ENCODE data around the gene KHSRP.

KHSRP gene, protein sequence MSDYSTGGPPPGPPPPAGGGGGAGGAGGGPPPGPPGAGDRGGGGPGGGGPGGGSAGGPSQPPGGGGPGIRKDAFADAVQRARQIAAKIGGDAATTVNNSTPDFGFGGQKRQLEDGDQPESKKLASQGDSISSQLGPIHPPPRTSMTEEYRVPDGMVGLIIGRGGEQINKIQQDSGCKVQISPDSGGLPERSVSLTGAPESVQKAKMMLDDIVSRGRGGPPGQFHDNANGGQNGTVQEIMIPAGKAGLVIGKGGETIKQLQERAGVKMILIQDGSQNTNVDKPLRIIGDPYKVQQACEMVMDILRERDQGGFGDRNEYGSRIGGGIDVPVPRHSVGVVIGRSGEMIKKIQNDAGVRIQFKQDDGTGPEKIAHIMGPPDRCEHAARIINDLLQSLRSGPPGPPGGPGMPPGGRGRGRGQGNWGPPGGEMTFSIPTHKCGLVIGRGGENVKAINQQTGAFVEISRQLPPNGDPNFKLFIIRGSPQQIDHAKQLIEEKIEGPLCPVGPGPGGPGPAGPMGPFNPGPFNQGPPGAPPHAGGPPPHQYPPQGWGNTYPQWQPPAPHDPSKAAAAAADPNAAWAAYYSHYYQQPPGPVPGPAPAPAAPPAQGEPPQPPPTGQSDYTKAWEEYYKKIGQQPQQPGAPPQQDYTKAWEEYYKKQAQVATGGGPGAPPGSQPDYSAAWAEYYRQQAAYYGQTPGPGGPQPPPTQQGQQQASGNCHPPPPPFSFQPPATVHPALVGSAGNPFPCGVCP

DNA sequence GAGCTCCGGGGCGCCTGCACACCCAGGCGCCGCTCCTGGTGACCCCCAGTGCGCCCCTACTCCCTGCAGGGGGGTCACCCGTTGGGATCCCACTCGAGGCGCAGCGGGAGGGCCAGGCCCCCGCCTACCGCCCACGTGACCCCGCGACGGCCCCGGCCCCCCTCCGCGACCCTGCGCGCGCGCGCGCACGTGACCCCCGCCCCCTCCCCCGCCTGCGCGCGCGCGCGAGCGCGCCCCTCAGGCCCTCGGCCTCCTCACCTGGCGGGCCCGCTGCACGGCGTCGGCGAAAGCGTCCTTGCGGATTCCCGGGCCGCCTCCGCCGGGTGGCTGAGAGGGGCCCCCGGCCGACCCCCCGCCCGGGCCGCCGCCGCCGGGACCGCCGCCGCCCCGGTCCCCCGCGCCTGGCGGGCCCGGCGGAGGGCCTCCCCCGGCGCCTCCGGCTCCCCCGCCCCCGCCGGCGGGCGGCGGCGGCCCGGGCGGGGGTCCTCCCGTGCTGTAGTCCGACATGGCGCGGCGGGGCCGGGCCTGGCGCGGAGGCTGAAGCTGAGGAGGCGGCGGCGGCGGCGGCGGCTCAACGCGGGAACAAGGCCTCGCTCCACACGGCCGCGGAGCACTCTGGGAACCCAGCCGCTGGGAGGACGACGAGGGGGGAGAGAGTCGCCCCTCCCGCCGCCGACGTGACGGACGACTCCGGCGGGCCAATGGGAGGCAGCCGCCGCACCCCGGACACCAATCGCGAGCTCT, at the start of gene KHSRP:
Gene KHSRP, minus strand, starts transcription at position 617 of the 744 bp plus-strand sequence. Its CDS starts 110 bp downstream, at position 507.
- DNase-seq (ENCODE audit: low read depth) = no peak

GRCh38 chr19:6473647-6474046, 49.0 kb upstream of the KHSRP start:
- DNase-seq (ENCODE audit: low read depth) = no peak

DNA sequence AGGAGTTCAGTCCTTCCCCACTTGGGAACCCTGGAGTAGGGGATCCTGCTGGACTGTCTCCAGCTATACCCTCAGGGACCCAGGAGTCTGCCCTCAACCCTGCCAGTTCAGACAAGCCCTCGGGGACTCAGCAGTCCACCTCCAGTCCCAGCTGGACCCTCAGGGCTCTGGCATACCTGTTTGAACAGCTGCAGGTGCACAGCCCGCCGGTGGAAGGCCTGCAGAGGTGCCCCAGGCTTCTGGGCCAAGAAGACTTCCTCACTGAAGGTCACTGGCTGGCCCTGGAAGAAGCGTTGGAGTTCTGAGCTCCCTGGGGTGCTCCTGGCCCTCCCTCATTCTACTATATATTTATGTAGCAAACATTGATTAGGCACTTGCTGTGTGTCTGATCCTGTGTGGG, 48.1 kb upstream of the KHSRP start:
- no peak for DNase-seq (ENCODE audit: low read depth)

DNA sequence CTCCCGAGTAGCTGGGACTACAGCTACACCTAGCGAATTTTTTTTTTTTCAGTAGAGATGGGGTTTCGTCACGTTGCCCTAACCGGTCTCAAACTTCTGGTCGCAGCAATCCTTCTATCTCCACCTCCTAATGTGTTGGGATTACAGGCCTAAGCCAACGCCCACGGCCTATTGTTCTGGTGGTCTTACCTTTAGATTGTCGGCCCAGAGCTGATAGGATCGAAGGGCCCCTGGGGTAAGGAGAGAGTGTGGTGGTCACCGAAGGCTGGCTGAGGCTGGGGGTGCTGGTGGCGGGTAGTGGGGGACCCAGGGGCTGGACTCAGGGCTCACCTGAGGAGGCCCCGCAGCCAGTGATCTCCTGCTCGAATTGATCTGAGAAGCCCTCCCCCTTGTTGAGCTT, 46.5 kb upstream of the KHSRP start:
- no peak for DNase-seq (ENCODE audit: low read depth)

- DNase-seq (ENCODE audit: low read depth) = no peak
These were observed 45.6 kb upstream of the KHSRP start for GRCh38 chr19:6470173-6470572.

DNA sequence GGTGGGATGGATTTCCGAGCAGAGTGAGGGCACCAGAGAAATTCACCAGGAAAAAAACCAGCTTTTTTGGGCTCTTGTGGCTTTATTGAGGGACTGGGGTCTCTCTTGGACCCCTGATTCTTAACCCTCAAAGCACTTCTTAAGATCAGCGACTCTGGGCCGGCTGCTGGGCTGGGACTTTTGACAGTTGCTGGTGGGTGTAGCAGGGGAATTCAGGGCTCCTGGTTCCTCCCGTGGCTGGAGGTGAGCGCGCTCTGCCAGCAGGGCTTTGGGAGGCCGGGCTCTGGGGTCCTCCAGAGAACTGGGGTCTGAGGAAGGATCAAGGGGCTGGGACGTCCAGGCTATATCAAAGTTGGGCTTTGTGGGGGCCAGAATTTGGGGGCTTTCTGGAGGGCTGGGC, 42.8 kb upstream of the KHSRP start:
- DNase-seq (ENCODE audit: low read depth) = no peak

DNA sequence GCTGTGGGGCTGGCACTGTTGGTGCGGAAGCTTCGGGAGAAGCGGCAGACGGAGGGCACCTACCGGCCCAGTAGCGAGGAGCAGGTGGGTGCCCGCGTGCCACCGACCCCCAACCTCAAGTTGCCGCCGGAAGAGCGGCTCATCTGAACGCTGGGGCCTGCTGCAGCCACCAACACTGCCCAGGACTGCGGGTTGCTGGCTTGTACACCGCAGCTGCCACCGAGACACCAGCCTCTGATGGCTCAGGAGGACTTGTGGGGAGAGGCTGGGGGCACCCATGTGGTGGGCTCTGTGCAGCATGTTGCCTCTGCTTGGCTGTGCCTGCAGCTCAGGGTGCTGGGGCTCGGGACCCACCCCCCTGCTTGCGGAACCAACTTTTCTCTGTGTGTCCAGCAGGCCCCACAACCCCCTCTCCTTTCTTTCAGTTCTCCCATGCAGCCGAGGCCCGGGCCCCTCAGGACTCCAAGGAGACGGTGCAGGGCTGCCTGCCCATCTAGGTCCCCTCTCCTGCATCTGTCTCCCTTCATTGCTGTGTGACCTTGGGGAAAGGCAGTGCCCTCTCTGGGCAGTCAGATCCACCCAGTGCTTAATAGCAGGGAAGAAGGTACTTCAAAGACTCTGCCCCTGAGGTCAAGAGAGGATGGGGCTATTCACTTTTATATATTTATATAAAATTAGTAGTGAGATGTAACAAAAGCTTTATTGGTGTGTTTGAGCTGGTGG, 42.1 kb upstream of the KHSRP start:
- DNase-seq (ENCODE audit: low read depth) = no peak

GRCh38 chr19:6465663-6466062, 41.1 kb upstream of the KHSRP start:
- DNase-seq (ENCODE audit: low read depth) = no peak

- no peak for DNase-seq (ENCODE audit: low read depth)
These were observed 40.4 kb upstream of the KHSRP start for GRCh38 chr19:6465006-6465405.

GRCh38 chr19:6464070-6464873, 39.7 kb upstream of the KHSRP start, which contains the start of gene CRB3:
Gene CRB3, plus strand, starts transcription at chr19:6464271. Its CDS starts 431 bp downstream, at chr19:6464702.
- DNase-seq (ENCODE audit: low read depth) = no peak

- DNase-seq (ENCODE audit: low read depth) = peak; percentile 99
These were observed 35.7 kb upstream of the KHSRP start for GRCh38 chr19:6460099-6460884.

GRCh38 chr19:6459262-6460098, 34.9 kb upstream of the KHSRP start, which contains the start of gene SLC25A23:
Gene SLC25A23, minus strand, starts transcription at chr19:6459792. Its CDS starts 164 bp downstream, at chr19:6459628.
- peak; percentile 66 for DNase-seq (ENCODE audit: low read depth)

GRCh38 chr19:6458695-6459261, 34.2 kb upstream of the KHSRP start:
- no peak for DNase-seq (ENCODE audit: low read depth)

GRCh38 chr19:6457958-6458694, 33.5 kb upstream of the KHSRP start:
- DNase-seq (ENCODE audit: low read depth) = peak; percentile 14

DNA sequence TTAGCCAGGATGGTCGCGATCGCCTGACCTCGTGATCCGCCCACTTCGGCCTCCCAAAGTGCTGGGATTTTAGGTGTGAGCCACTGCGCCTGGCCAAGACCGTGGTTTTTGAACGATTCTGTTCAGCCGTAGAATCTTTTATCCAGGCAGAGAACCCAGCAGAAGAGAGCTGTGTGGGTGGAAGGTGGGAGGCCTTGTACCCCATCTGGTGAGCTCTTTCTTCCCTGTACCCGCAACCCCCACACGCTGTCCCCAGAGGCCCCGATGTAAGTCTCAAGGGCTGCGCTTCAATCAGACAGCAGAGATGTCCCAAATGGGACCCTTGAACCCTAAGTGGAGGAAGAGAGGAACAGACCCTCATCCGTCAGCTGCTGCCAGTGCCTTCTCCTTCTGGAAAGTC, 31.3 kb upstream of the KHSRP start:
- DNase-seq (ENCODE audit: low read depth) = no peak

DNA sequence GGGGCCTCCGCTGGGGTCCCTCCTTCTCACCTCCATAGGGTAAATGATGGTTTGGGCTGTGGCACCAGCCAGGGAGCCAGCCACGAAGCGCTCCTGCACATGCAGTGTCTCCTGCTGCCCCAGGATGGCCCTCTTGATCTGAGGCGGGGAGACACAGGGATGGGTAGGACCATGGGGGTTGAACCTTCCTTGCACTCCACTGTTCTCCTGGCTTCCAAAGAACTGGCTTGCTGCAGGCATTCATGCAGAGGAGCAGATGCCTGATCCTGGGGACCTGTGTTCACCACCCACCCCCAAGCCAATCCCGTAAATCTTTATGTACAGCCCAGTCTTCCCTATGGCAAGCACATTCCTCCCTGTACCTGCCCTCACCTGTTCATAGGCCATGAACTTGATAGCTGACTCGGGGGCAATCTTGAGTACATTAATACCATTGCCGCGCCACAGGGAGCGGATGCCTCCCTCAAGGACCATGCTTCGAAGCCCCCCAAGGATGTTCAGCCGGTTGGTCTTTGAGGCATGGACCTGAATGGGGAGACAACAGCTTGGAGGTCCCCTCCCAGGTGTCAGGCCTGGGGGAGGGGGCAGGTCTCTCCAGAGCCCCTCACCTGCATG, 29.4 kb upstream of the KHSRP start:
- DNase-seq (ENCODE audit: low read depth) = no peak

- no peak for DNase-seq (ENCODE audit: low read depth)
These were observed 28.3 kb upstream of the KHSRP start for GRCh38 chr19:6452899-6453298.

DNA sequence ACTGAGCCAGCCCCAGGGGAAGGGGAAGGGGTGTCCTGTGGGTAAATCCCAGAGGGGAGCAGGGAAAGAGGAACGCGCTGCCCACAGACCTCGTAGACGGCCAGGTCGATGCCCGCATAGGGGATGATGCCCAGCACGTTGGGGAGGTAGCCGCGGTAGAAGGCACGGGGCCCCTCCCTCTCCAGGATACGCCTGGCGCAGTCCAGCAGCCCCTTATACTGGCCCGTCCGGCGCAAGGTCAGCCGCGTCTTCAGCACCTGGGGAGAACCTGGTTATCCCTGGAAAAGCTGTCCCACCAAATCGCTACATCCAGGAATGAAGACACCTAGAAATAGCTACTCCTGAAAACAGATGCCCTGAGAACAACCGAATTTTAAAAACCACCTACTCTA, 27.6 kb upstream of the KHSRP start:
- no peak for DNase-seq (ENCODE audit: low read depth)
